Right lobe of liver (tissue), 6 donors: ENCODE results near the gene MDM1. TPM values are rescaled to one million over a fixed set of nuclear protein-coding genes. Genes with fewer than 3 reads are reported as not detected.

ENCODE experiments used
- ATAC-seq, 4 donors: fragments of 200-7000 bp; cut with Tn5 transposase; one replicate each; pipeline ENCODE4 v1.9.1; 2020; ENCODE audit warnings: mild to moderate bottlenecking in 4 of 4, moderate library complexity in 4 of 4
- DNase-seq, 3 donors: peaks; one replicate each; pipeline ENCODE4 v3.0.0-alpha.2; 2020
- H3K27ac ChIP-seq, 3 donors: fragments of 200-600 bp; one replicate each; pipeline ENCODE4 v1.8.0; 2022
- H3K27me3 ChIP-seq, 2 donors: fragments of 200-600 bp; one replicate each; pipeline ENCODE4 v1.8.0; 2022
- H3K36me3 ChIP-seq, 4 donors: fragments of 200-600 bp; sonication (generic) in 1 of 4; one replicate each; pipeline versions ENCODE4 v1.5.1 to v1.8.0; 2017 to 2022; ENCODE audit warnings: control low read depth in 1 of 4
- H3K4me1 ChIP-seq, 4 donors: fragments of 200-600 bp; sonication (generic) in 1 of 4; one replicate each; pipeline versions ENCODE4 v1.5.1 to v1.8.0; 2017 to 2022; ENCODE audit warnings: control low read depth in 1 of 4
- H3K4me3 ChIP-seq, 3 donors: fragments of 200-600 bp; one replicate each; pipeline ENCODE4 v1.8.0; 2022
- H3K9me3 ChIP-seq, 4 donors: fragments of 200-600 bp; sonication (generic) in 1 of 4; one replicate each; pipeline versions ENCODE4 v1.5.1 to v1.8.0; 2017 to 2022; ENCODE audit warnings: control low read depth in 1 of 4
- CTCF ChIP-seq, 4 donors: fragments of 200-600 bp in 3 of 4; fragments of 450-650 bp in 1 of 4; IDR thresholded peaks; one replicate each; pipeline versions ENCODE4 v1.5.1 to v1.8.0; 2016 to 2022; ENCODE audit warnings: antibody characterized with exemption in 4 of 4, mild to moderate bottlenecking in 2 of 4
- POLR2A ChIP-seq: fragments of 450-650 bp; IDR thresholded peaks from one replicate; pipeline ENCODE4 v1.6.1; 2017; ENCODE audit warnings: antibody characterized with exemption, mild to moderate bottlenecking
- WGBS: methylation state at CpG from one replicate; pipeline ENCODE4 v1.1.6; 2018; ENCODE audit warnings: low coverage, low lambda C conversion rate; ENCODE audit not compliant: insufficient coverage; ENCODE audit errors: missing lambda C conversion rate; 5-methylcytosine and 5-hydroxymethylcytosine counted together
- intact Hi-C, 2 donors: fragments of 100-400 bp; cut with DNase I; formaldehyde crosslinking; loops; one replicate each; pipeline versions ENCODE4 v1.11.2 to v1.14.1; 2022
- total RNA-seq, 6 experiments: library from RNA; depleted of rRNA in 2 of 6; stranded (reverse); fragments of >200 nt in 2 of 6; fragmentation: NEBNext Ultra II Directional in 3 of 6; extraction: Animal tissue kit (Norgen Biotek cat#: 25700) in 3 of 6; gene quantifications; one replicate each; pipeline versions ENCODE4 v1.1.0 to v1.2.4, GENCODE V29; 2016 to 2023
- donor health status: DM: no; HTN: yes; CAD: no.
- donor health status: DM: no; HTN: no; CAD: no.
- donor health status: DM: no; HTN: no; CAD: no.
- donor health status: DM: no; HTN: yes; CAD: no.
- donor health status: DM: no; HTN: yes; CAD: no.

MDM1 gene
- total RNA-seq, 6 experiments from 2014 or later: 2.9 to 6.6 (median 4.1) TPM

DNA sequence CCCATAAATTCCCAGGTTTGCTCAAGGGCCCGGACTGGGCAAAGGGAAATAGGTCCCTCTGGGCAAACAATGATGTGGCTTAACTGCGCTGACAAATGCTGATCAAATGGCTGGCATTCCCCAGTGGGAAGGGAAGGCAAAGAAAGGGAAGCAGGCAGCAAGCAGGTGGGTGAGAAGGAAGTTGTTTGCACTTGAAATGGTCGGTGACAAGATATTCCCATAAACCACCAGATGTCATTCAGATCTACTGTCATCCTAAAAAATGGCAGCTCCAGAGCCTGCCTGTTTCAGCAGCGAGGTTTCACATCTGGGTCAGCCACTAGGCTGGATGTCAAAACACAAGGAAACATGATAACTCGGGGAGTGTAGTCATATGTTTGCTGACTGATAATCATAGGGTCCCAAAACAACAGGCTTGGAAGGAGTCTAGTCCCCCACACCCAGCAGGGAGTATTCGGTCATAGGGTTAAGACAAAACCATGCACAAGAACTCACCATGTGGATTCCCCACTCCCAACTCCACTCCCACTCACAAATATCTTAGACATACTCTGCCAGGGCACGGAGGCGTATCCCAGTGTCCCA, 37.9 kb upstream of the MDM1 start:
- H3K9me3 ChIP-seq: no peaks in the 10 kb centered on the region
- ATAC-seq (no peak), DNase-seq (no peak)
- intact Hi-C loops: no loop called here
- no peaks in the 10 kb centered on the region for H3K27me3 ChIP-seq
- WGBS: 67% methylated on average over 5 of the region's 8 CpGs
- H3K36me3 ChIP-seq: no peaks in the 10 kb centered on the region
- H3K4me1 ChIP-seq: no peaks in the 10 kb centered on the region
- no peak overlapping the region for H3K4me3 ChIP-seq
- no peak for TF ChIP-seq CTCF (IDR thresholded peaks at IDR 0.05)
- no peak for TF ChIP-seq POLR2A
- no peak overlapping the region for H3K27ac ChIP-seq

GRCh38 chr12:68368327-68368726, 36.2 kb upstream of the MDM1 start:
- no peak for DNase-seq
- Histone ChIP-seq H3K36me3 (no peaks in the 10 kb centered on the region), H3K27me3 (no peaks in the 10 kb centered on the region), H3K4me1 (peaks cover 0 to 5% (median 4%) of the 10 kb centered on the region in 4 donors), H3K9me3 (no peaks in the 10 kb centered on the region), H3K4me3 (no peak overlapping the region), H3K27ac (no peak overlapping the region)
- 61% methylated on average over 2 of the region's 2 CpGs for WGBS
- ATAC-seq: no peak
- TF ChIP-seq CTCF (IDR thresholded peaks at IDR 0.05) (no peak), POLR2A (no peak)
- intact Hi-C loops: no loop called here

GRCh38 chr12:68367903-68368302, 35.7 kb upstream of the MDM1 start:
- H3K27me3 ChIP-seq: no peaks in the 10 kb centered on the region
- no peaks in the 10 kb centered on the region for H3K9me3 ChIP-seq
- ATAC-seq (no peak), DNase-seq (no peak)
- no peak overlapping the region for H3K4me3 ChIP-seq
- H3K36me3 ChIP-seq: no peaks in the 10 kb centered on the region
- no peak overlapping the region for H3K27ac ChIP-seq
- TF ChIP-seq POLR2A (no peak), CTCF (IDR thresholded peaks at IDR 0.05) (no peak)
- H3K4me1 ChIP-seq: peaks cover 0 to 5% (median 4%) of the 10 kb centered on the region in 4 donors
- intact Hi-C loops: no loop called here
- 72% methylated on average over 2 of the region's 2 CpGs for WGBS

- Histone ChIP-seq H3K27ac (no peak overlapping the region), H3K9me3 (no peaks in the 10 kb centered on the region), H3K4me1 (peaks cover 0 to 5% (median 4%) of the 10 kb centered on the region in 4 donors), H3K4me3 (no peak overlapping the region), H3K27me3 (no peaks in the 10 kb centered on the region), H3K36me3 (no peaks in the 10 kb centered on the region)
- no peak for ATAC-seq
- TF ChIP-seq CTCF (IDR thresholded peaks at IDR 0.05): no peak
- TF ChIP-seq POLR2A: no peak
- DNase-seq: no peak
- 27% methylated on average over 1 of the region's 1 CpG for WGBS
- intact Hi-C loops: no loop called here
Measured at GRCh38 chr12:68367116-68367515, 35.0 kb upstream of the MDM1 start.
